GM21825 (cell line): ENCODE measurements around the gene SPTY2D1.
"Not testable (repeated sequence)": the region's sequence is repeated elsewhere in the genome, so short reads cannot be mapped to it uniquely, and the experiment has no call there.

Experiments used
- ATAC-seq: cut with Tn5 transposase; IDR thresholded peaks from one replicate; pipeline ENCODE4 v1.9.1; 2021; ENCODE audit warnings: mild to moderate bottlenecking, moderate library complexity; ENCODE audit not compliant: unreplicated experiment

The SPTY2D1 gene

GRCh38 chr11:18618342-18619025, 15.7 kb downstream of the SPTY2D1 start:
- ATAC-seq: no peak

DNA sequence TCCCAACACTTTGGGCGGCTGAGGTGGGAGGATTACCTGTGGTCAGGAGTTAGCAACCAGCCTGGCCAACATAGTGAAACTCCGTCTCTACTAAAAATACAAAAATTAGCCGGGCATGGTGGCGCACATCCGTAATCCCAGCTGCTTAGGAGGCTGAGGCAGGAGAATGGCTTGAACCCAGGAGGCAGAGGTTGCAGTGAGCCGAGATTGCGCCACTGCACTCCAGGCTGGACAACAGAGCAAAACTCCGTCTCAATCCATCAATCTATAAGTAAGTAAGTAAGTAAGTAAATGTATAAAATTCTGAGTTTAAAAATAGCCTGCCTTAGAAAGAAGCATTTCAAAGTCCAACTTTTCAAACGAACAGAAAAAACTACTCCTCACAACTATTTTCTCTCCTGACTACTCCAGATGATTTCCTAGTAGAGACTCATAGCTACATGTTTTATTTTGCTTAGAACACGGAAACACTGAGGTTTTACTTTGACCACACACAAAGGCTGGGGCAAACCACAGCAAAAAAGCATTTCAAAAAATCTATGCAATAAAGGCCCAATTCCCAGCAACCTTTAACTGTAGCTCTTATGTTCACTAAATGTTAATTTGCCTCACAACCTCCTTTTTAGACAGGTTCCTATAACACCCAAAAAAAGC, 16.3 kb downstream of the SPTY2D1 start:
- peak; percentile 43 for ATAC-seq

DNA sequence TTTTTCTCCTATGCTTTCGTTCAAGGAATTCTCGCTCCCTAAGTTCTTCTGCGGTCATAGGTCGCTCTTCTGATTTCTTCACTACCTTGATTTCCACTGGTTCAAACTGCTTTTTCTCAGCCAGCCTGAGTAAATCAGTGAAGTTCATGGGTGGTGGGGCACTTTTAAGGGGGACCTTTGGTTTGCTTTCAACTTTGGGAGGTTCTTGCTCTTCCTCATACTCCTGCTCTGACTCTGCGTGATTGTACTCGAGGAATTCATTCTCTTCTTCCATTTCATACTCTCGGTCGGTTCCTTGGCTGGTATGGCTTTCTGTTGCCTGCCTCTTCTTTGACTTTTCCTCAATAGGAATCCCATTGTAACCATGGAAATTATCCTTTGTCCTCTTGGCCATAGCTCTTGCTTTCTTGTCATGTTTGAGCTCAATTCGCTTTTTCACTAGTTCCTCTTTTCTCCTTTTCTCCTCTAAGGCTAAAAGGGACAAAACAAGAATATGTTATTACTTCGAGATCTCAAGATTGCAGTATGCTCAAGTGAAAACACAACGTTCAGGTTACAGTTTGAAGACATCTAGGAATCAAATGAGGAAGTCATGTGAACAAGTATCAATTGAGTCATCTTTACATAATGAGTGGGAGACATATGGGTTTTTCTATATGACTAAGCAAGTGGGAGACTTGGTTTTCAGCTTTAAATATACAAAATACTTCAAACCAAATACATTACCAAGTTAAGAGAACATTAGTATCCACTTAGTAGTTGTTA, 18.3 kb downstream of the SPTY2D1 start:
- peak; percentile 89 for ATAC-seq

DNA sequence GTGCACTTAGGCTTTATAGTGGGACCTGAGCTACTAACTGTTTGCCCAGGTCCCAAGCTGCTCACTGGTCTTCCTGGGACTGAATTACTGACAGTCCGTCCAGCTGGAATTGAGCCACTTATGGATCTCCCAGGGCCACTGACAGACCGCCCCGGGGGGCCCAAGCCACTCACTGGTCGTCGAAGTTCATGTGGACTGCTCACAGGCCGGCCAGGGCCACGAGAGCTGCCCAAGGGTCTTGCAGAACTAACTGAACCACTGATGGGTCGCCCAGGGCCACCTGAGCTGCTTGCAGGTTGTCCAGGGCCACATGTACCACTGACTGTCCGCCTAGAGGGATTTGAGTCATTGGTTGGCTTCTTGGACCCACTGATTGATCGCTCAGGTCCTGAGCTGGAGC, 19.5 kb downstream of the SPTY2D1 start:
- no peak for ATAC-seq

DNA sequence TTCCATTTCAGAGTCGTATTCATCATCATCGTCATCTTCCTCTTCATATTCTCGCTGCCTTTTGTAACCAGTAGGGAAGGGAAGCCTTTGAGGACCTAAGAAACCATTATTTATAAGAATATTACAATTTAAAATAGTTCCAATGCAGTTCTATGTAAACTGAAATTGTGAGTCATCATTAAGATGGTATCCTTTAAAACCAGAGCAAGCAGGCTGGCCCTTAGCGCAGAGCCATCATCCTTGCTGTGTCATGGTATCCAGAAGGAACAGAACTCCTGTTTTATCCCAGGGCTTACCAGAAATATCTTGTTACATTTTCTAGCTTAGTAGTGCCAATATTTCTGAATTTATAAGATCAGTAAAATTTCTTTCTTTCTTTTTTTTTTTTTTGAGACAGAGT, 21.7 kb downstream of the SPTY2D1 start:
- no peak for ATAC-seq

DNA sequence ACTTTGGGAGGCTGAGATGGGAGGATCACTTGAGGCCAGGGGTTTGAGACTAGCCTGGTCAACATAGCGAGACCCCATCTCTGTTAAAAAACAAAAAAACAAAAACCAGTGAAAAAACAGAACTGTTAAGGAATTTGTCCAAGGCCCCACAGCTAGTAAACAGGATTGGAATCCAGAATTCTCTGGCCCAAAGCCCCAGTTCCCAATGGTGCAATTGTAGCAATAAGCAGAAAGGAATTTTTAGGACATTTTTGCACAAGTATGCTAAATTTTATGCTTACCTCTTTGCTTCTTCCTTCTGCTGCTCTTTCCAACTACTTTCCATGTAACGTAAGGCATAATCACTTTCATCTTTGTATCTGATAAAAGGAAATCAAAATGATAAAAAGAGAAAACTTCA, 22.9 kb downstream of the SPTY2D1 start:
- no peak for ATAC-seq

DNA sequence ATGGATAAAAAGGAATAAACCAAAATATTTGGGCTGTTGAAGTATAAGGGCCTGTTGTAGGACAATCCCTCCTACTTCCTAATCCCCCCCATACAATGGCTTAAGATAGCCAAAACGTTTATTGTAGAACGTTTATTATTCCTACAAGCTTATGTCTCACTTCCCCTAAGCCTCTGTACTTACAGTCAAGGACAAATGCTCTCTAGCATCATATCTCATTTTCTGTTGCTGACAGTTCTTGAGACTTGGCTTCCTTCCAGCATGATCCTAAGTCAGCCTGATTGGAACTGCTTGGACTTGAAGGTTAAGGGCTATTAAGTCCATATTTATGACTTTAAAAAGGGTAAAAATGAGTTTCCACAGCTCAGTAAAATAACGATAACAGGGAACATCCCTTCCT, 25.8 kb downstream of the SPTY2D1 start:
- no peak for ATAC-seq

DNA sequence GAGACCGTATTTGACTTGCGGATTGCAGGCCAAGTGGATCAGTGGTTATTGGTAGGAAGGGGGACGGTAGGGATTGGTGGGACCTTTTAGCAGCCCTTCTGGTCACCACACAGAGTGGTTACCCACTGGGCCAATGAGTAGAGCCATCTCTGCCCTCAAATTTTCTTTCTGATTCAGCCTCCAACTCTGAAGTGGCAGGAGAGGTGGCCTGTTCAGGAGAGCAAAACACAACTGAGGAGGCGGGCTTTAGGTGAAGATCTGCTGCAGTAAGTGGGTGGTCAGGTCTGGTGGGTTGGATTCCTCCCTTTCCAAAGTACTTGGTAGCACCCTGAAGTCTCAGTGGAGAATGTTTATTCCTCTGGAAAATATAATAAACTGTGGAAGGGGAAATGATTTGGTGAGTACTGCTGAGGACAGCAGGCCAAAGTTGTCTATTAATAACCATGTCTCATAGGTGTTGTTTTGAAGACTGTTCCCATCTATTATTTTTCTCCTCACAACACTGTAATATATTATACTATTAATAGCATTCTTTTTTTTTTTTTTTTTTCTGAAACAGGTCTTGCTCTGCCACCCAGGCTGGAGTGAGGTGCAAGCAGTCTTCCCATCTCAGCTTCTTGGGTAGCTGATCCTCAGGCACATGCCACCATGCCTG, 33.1 kb downstream of the SPTY2D1 start:
- no peak for ATAC-seq

DNA sequence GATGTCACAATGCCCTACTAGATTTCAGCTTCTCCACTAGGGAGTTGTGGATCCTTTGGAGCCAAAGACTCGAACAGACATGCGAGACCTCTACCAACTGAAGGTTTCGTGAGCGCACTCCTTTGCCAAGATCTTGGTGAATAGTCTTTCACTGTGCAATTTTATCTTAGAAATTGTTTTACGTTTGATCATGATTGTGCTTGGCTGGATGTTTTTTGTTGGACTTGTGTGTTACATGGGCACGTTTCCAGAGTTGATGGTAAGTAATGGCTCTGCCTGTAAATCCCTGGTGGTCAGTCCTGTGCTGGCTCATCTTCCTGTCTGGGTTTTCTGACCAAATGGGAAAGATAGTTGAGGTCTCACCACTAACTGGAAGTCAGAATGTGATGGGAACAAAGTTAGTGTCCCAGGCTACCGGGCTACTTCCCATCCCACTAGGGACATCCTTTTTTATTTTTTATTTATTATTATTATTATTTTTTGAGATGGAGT, 34.4 kb downstream of the SPTY2D1 start, which contains the start of gene MISFA:
Gene MISFA, plus strand, starts transcription at position 51 of the 492 bp plus-strand sequence. Its CDS starts 140 bp downstream, at position 191.
- no peak for ATAC-seq

- no peak for ATAC-seq
These were observed 39.0 kb downstream of the SPTY2D1 start for GRCh38 chr11:18594999-18595749.

GRCh38 chr11:18594088-18594487, 40.1 kb downstream of the SPTY2D1 start:
- not testable (repeated sequence) for ATAC-seq

DNA sequence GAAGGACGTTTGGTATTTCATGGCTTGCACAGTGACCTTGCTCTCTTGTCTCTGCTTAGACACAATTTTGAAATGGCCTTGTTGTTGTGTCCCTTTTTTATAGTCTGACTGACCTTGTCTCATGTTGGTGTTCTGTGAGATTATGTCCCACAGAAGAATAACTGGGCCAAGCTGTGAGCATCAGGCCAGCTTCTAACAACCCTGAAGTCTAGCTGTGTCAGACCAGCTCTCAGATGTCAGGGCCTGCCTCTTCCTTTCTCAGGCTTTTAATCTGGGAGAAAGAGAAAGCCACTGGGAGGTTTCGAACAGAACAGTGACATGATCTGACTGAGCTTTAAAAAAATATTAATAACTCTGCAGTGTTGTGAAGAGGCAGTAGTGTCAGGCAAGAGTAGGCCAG, 43.6 kb downstream of the SPTY2D1 start:
- ATAC-seq: no peak

- peak; percentile 64 for ATAC-seq
These were observed 45.6 kb downstream of the SPTY2D1 start, which contains the start of gene UEVLD for GRCh38 chr11:18588297-18589252. UEVLD (minus strand) TSS chr11:18588734; CDS start chr11:18588654, 80 bp downstream.

GRCh38 chr11:18581825-18582224, 52.3 kb downstream of the SPTY2D1 start:
- ATAC-seq: no peak

DNA sequence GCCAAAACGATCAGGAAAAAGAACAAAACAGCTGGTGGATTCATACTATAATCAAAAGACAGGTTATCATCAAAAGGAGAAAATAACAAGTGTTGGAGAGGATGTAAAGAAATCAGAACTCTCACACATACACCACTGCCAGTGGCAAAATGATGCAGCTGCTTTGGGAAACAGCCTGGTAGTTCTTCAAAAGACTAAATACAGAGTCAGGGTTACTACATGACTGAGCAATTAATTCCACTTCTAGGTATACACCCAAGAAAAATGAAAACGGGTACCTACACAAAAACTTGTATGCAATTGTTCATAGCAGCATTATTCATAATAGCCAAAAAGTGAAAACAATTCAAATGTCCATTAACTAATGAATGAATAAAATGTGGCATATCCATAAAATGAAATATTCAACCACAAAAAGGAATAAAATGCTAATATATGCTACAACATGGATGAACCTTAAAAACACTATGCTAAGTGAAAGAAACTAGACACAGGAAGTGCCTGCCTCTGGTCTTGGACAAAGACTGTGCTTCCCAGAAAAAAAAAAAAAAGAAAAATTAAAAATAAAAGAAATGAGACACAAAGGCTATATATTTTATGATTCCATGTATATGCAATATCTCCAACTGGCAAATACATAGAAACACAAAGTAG, 53.9 kb downstream of the SPTY2D1 start:
- ATAC-seq: no peak

DNA sequence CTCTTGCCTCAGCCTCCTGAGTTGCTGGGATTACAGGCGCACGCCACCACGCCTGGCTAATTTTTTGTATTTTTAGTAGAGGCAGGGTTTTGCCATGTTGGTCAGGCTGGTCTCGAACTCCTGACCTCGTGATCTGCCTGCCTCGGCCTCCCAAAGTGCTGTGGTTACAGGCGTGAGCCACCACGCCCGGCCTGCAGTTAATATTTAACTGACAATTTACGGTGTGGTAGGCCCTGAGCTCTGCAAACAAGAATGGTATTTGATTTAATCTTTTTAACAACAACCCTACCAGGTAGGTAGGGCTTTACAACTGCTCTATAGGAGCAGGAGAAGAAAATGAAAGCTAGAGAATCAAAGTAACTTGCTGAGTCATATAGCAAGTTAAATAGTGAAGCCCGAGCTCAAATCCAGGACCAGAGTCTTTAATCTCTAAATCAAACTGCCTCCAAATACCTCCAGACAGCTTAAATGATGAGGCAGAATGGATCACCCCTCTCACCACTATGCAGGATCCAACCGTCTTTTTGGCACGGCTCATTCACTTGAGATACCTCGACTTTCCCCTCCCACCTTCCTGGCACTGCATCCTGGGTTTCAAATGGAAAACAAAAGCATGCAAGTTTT, 55.1 kb downstream of the SPTY2D1 start:
- ATAC-seq: no peak

DNA sequence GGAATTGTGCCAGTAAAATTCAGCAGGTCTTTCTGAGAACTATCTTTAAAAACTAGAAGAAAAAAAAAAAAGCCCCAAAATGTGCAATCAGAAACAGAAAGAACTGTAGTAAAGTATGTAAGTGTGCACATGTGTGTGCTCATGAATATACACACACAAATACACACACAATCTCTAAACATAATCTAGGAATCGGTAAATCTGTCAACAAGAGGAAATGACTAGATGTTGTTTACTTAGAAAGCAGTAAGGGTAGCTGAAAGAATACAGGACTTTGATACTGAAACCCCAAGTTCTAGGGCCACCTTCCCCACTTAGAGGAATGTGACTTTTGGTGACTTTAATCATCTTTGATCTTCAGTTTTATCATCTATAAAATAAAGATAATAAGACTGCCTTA, 58.8 kb downstream of the SPTY2D1 start:
- ATAC-seq: no peak

DNA sequence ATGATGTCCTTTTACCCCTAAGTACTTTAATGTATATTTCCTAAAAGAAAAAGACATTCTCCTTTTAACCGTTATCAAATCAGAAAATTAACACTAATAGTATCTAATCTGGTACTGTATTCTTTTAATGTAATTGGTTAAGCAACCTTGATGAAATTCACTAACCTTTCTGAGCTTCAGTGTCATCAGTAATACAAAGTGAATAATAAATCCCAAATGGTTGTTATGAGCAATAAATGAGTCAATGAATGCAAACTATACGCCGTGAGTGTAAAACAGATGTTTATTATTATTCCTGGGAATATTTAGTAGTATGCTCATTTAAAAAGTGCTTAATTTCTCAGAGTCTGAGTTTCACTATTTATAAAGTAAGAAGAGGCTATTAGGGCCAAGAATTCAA, 67.1 kb downstream of the SPTY2D1 start:
- ATAC-seq: no peak
